CD4-positive, CD25-positive, alpha-beta regulatory T cell (primary cell): ENCODE data around the gene TNFRSF14. TPM values are rescaled to one million over a fixed set of nuclear protein-coding genes. Genes with fewer than 3 reads are reported as not detected.
A peak's percentile ranks its signal among the peaks of the same experiment; 100 is the strongest.

ENCODE experiments used
- ATAC-seq, 2 donors: fragments of 150-1000 bp; cut with Tn5 transposase; one replicate each; pipeline ENCODE4 v1.10.0; 2021; ENCODE audit warnings: low read depth in 2 of 2, moderate number of reproducible peaks in 2 of 2, moderate library complexity in 1 of 2
- DNase-seq, 3 donors: peaks; one replicate each; pipeline versions ENCODE4 v3.0.0 to v3.0.0-alpha.2; 2012 to 2022; ENCODE audit warnings: mixed read lengths in 1 of 3
- H3K27ac ChIP-seq: one replicate; pipeline ENCODE4 v1.7.0; 2013; ENCODE audit warnings: mild to moderate bottlenecking, low read length; ENCODE audit not compliant: insufficient read depth, poor library complexity, severe bottlenecking
- H3K27me3 ChIP-seq: one replicate; pipeline ENCODE4 v1.7.0; 2013; ENCODE audit warnings: low read length; ENCODE audit not compliant: control insufficient read depth, insufficient read depth
- H3K36me3 ChIP-seq: one replicate; pipeline ENCODE4 v1.7.0; 2013; ENCODE audit warnings: mild to moderate bottlenecking, low read length, moderate library complexity; ENCODE audit not compliant: control insufficient read depth, insufficient read depth
- H3K4me1 ChIP-seq: 2 replicates; pipeline ENCODE4 v1.7.0; 2013; ENCODE audit warnings: mild to moderate bottlenecking, low read length; ENCODE audit not compliant: insufficient read depth, control insufficient read depth, poor library complexity, severe bottlenecking
- H3K4me3 ChIP-seq: one replicate; pipeline ENCODE4 v1.7.0; 2013; ENCODE audit warnings: low read depth, mild to moderate bottlenecking, low read length, moderate library complexity
- H3K9me3 ChIP-seq, 2 experiments: 1 replicate in 1 of 2; 2 replicates in 1 of 2; pipeline ENCODE4 v1.7.0; 2013; ENCODE audit warnings: low read length in 2 of 2, mild to moderate bottlenecking in 1 of 2, moderate library complexity in 1 of 2; ENCODE audit not compliant: control insufficient read depth in 2 of 2
- H3K27ac Mint-ChIP-seq, 3 donors: one replicate each; pipeline ENCODE4 v1.8.0; 2020 to 2022; ENCODE audit warnings: mild to moderate bottlenecking in 3 of 3, mixed read lengths in 3 of 3, moderate library complexity in 2 of 3
- H3K27me3 Mint-ChIP-seq: one replicate; pipeline ENCODE4 v1.8.0; 2022; ENCODE audit warnings: mild to moderate bottlenecking, mixed read lengths
- H3K36me3 Mint-ChIP-seq: one replicate; pipeline ENCODE4 v1.8.0; 2020; ENCODE audit warnings: mixed read lengths
- H3K4me1 Mint-ChIP-seq, 4 donors: one replicate each; pipeline ENCODE4 v1.8.0; 2020 to 2022; ENCODE audit warnings: mixed read lengths in 4 of 4, mild to moderate bottlenecking in 1 of 4
- H3K4me3 Mint-ChIP-seq, 4 donors: one replicate each; pipeline ENCODE4 v1.8.0; 2020 to 2022; ENCODE audit warnings: mild to moderate bottlenecking in 4 of 4, mixed read lengths in 4 of 4, moderate library complexity in 3 of 4
- H3K9me3 Mint-ChIP-seq, 7 donors: one replicate each; pipeline ENCODE4 v1.8.0; 2020 to 2022; ENCODE audit warnings: mixed read lengths in 7 of 7, mild to moderate bottlenecking in 3 of 7, moderate library complexity in 2 of 7
- polyA plus RNA-seq, 4 donors: library from polyadenylated mRNA; unstranded; fragments of 300-500 nt; fragmentation: Illumina TruSeq; gene quantifications; one replicate each; pipeline ENCODE4 v1.2.3, GENCODE V29; 2021
- total RNA-seq: library from RNA; stranded (reverse); gene quantifications from one replicate; pipeline ENCODE4 v1.2.3, GENCODE V29; 2022

Gene TNFRSF14
- total and polyA plus RNA-seq, 5 donors from 2014 or later = 57.3 to 235 (median 74.2) TPM

- no peak overlapping the region for H3K4me3 ChIP-seq
- Mint-ChIP-seq H3K36me3 (peaks cover 7% of the 10 kb centered on the region), H3K4me3 (no peak overlapping the region)
Measured at GRCh38 chr1:2512862-2513421, 43.2 kb upstream of the TNFRSF14 start.

DNA sequence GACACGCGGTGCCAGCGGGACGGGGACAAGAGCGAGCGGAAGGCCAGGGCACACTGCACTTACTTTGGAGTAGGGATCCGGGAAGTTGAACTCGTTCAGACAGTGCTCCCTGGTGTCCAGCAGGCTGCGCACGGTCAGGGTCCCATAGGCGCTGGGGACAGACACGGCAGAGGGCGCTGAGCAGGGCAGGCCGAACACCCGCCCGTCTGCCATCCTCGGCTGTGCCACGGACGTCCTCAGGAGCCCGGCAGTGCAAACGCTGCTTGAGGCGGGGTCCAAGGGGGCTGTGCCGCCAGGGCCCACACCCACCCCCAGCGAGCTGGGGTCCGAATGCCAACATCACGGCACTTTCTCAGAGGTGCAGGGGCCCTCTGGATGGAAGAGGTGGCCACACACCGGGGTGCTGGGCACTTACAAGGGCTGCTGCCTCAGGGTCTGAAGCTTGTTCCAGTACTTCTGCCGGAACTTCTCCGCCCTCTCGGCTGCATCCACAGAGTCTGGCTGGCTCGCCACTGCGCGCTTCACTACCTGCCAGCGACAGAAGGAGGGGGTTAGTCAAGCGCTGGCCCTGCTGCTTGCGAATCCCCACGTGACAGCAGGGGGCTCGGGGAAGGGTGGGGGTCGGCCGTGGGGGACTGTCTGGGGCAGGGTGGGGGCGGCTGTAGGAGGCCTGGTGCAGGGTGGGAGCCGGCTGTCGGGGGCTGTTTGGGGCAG, 42.1 kb upstream of the TNFRSF14 start:
- Histone ChIP-seq H3K27ac (no peak overlapping the region), H3K9me3 (no peaks in the 10 kb centered on the region), H3K4me1 (no peaks in the 10 kb centered on the region), H3K27me3 (no peaks in the 10 kb centered on the region), H3K36me3 (peaks cover 84% of the 10 kb centered on the region), H3K4me3 (no peak overlapping the region)
- DNase-seq (no peak), ATAC-seq (no peak)
- no peaks in the 10 kb centered on the region for H3K27me3 Mint-ChIP-seq
- no peak overlapping the region for H3K4me3 Mint-ChIP-seq
- H3K4me1 Mint-ChIP-seq = no peaks in the 10 kb centered on the region
- peaks cover 2% of the 10 kb centered on the region for H3K36me3 Mint-ChIP-seq
- H3K9me3 Mint-ChIP-seq = no peaks in the 10 kb centered on the region
- H3K27ac Mint-ChIP-seq = no peak overlapping the region

More at GRCh38 chr1:2512862-2513421, 43.2 kb upstream of the TNFRSF14 start:
- Mint-ChIP-seq H3K4me1 (no peaks in the 10 kb centered on the region), H3K27ac (peak overlapping the region in 1 of 3 donors; percentile 5), H3K27me3 (no peaks in the 10 kb centered on the region), H3K9me3 (no peaks in the 10 kb centered on the region)
- DNase-seq = no peak
- peaks cover 79% of the 10 kb centered on the region for H3K36me3 ChIP-seq
- no peaks in the 10 kb centered on the region for H3K4me1 ChIP-seq
- H3K9me3 ChIP-seq = no peaks in the 10 kb centered on the region
- ATAC-seq = no peak
- H3K27ac ChIP-seq = no peak overlapping the region
- H3K27me3 ChIP-seq = no peaks in the 10 kb centered on the region

DNA sequence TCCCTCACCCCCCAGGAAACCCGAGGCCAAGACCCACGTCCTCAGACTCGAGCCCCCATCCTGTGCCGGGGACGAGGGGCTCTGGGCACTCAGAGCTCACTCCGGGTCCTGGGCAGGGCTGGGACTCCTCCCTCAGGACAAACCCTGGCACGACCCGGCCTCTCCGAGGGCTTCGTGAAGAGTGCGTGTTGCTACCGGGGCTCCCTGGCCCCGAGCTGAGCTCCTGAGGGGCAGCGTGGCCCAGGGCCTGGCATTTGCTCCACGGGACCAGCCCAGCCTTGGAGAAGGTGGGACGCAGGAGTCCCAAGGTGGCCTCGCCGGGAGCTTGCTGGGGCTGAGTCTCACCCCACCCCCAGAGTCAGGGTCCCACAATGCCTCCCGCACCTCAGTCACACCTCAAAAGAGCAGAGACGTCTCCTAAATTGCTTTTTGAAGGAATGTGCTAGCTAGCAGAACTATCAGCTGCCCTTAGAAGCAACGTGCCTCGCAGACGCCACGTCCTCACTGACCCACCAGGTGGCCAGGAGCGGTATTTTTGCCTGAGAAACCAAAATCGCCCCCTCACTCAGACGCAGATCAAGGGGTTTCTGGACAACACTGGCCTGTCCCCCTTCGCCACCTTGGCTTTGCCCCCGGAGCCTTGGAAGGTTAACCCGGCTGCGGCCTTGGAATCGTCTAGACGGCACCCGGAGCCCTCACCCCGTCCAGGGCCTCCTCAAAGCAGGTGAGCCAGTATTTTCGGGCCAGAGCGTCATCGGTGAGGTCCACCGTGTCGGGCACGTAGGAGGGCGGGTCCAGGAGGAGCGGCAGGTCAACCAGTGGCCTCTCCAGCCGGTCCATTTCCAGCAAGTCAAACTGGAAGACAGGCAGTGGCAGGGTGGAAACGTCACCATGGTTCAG, 41.1 kb upstream of the TNFRSF14 start:
- Mint-ChIP-seq H3K27me3 (no peaks in the 10 kb centered on the region), H3K27ac (no peak overlapping the region), H3K36me3 (peaks cover 2% of the 10 kb centered on the region), H3K4me3 (no peak overlapping the region), H3K9me3 (no peaks in the 10 kb centered on the region), H3K4me1 (no peaks in the 10 kb centered on the region)
- DNase-seq = no peak
- Histone ChIP-seq H3K4me3 (no peak overlapping the region), H3K27me3 (no peaks in the 10 kb centered on the region), H3K4me1 (no peaks in the 10 kb centered on the region), H3K27ac (no peak overlapping the region), H3K36me3 (peaks cover 85% of the 10 kb centered on the region), H3K9me3 (no peaks in the 10 kb centered on the region)
- no peak for ATAC-seq

GRCh38 chr1:2515763-2516080, 40.4 kb upstream of the TNFRSF14 start:
- Histone ChIP-seq H3K36me3 (peaks cover 86% of the 10 kb centered on the region), H3K4me3 (no peak overlapping the region), H3K9me3 (no peaks in the 10 kb centered on the region), H3K4me1 (no peaks in the 10 kb centered on the region), H3K27me3 (no peaks in the 10 kb centered on the region), H3K27ac (no peak overlapping the region)
- no peak overlapping the region for H3K27ac Mint-ChIP-seq
- no peaks in the 10 kb centered on the region for H3K9me3 Mint-ChIP-seq
- H3K4me1 Mint-ChIP-seq = no peaks in the 10 kb centered on the region
- ATAC-seq = no peak
- no peaks in the 10 kb centered on the region for H3K27me3 Mint-ChIP-seq
- no peak overlapping the region for H3K4me3 Mint-ChIP-seq
- peaks cover 3% of the 10 kb centered on the region for H3K36me3 Mint-ChIP-seq
- no peak for DNase-seq

- no peak overlapping the region for H3K27ac ChIP-seq
- H3K4me1 Mint-ChIP-seq = no peaks in the 10 kb centered on the region
- peaks cover 7% of the 10 kb centered on the region for H3K36me3 Mint-ChIP-seq
- no peaks in the 10 kb centered on the region for H3K4me1 ChIP-seq
- H3K9me3 ChIP-seq = no peaks in the 10 kb centered on the region
- ATAC-seq = no peak
- H3K27ac Mint-ChIP-seq = no peak overlapping the region
- no peaks in the 10 kb centered on the region for H3K27me3 ChIP-seq
- H3K4me3 ChIP-seq = no peak overlapping the region
- no peak overlapping the region for H3K4me3 Mint-ChIP-seq
- H3K36me3 ChIP-seq = peaks cover 86% of the 10 kb centered on the region
- no peaks in the 10 kb centered on the region for H3K9me3 Mint-ChIP-seq
- H3K27me3 Mint-ChIP-seq = no peaks in the 10 kb centered on the region
- no peak for DNase-seq
Measured at GRCh38 chr1:2516124-2516523, 40.0 kb upstream of the TNFRSF14 start.

DNA sequence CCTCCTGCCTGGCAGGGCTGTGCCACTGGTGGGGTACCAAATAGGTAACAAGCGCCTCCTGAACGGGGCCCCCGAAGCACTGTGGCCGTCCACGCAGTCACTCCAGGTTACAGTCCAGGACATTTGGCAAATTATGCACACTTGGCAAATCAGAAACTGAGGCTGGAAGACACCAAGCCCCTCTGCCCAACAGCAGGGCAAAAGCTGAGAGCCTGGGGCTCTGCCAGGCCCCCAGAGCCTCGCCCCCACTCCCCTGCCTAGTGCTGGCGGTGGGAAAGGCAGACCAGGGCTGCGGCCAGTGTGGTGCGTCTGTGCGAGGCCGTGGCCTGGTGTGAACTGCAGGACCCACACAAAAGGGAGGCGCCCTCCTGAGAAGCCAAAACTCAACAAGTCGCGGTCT, 39.2 kb upstream of the TNFRSF14 start:
- Histone ChIP-seq H3K27ac (no peak overlapping the region), H3K9me3 (no peaks in the 10 kb centered on the region), H3K27me3 (no peaks in the 10 kb centered on the region), H3K4me3 (no peak overlapping the region), H3K36me3 (peaks cover 86% of the 10 kb centered on the region), H3K4me1 (no peaks in the 10 kb centered on the region)
- Mint-ChIP-seq H3K27me3 (no peaks in the 10 kb centered on the region), H3K9me3 (no peaks in the 10 kb centered on the region), H3K4me3 (no peak overlapping the region), H3K27ac (peak overlapping the region in 1 of 3 donors; percentile 63), H3K36me3 (peaks cover 7% of the 10 kb centered on the region), H3K4me1 (no peaks in the 10 kb centered on the region)
- ATAC-seq (no peak), DNase-seq (no peak)

GRCh38 chr1:2517966-2518365, 38.2 kb upstream of the TNFRSF14 start:
- Mint-ChIP-seq H3K4me3 (no peak overlapping the region), H3K27ac (no peak overlapping the region), H3K9me3 (no peaks in the 10 kb centered on the region), H3K27me3 (no peaks in the 10 kb centered on the region), H3K36me3 (peaks cover 7% of the 10 kb centered on the region), H3K4me1 (peaks cover 6 to 9% (median 7%) of the 10 kb centered on the region in 4 donors)
- no peak for ATAC-seq
- peaks cover 78% of the 10 kb centered on the region for H3K36me3 ChIP-seq
- H3K4me3 ChIP-seq = no peak overlapping the region
- H3K9me3 ChIP-seq = no peaks in the 10 kb centered on the region
- no peak for DNase-seq
- peaks cover 6% of the 10 kb centered on the region for H3K4me1 ChIP-seq
- no peak overlapping the region for H3K27ac ChIP-seq
- no peaks in the 10 kb centered on the region for H3K27me3 ChIP-seq
